ENCODE measurements around the gene FUT8.

DNA sequence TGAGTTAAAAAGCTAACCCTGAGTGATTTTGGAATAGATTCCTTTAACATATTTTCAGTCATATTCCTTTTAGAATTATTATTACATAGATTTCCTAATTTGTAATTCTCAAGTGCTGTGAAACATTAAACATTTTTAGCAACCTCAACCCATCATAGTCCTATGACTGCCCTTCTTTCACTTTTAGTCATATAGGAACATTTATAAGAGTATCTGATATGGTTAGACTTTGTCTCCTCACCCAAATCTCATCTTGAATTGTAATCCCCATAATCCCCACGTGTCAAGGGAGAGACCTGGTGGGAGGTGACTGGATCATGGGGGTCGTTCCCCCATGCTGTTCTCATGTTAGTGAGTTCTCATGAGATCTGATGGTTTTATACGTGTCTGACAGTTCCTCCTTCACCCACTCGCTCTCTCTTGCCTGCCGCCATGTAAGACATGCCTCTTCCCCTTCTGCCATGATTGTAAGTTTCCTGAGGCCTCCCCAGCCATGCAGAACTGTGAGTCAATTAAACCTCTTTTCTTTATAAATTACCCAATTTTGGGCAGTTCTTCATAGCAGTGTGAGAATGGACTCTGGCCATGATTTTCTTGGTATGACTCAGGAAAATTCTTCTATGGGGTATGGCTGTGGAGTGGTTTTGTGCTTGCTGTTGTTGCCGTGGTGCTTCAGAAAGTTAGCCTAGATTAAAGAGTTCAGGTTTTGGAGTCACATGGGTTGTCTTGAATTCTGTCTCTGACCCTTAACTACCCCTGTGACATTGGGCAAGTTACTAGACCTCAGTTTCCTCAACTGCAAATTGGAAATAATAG is 83.9 kb downstream of the FUT8 start:
- TF ChIP-seq POLR2A (IDR thresholded peaks at IDR 0.05; ENCODE audit: borderline replicate concordance, extremely low read depth, insufficient read depth, insufficient read length) (no peak), POLR2AphosphoS5 (IDR thresholded peaks at IDR 0.05; ENCODE audit: low read depth, low read length) (no peak), YY1 (IDR thresholded peaks at IDR 0.05; ENCODE audit: extremely low read depth, insufficient replicate concordance, low read depth, low read length) (no peak), EZH2 (IDR thresholded peaks at IDR 0.05) (no peak), SP1 (IDR thresholded peaks at IDR 0.05; ENCODE audit: low read depth) (no peak), RAD21 (IDR thresholded peaks at IDR 0.05; ENCODE audit: low read depth) (no peak)
- TF ChIP-seq, protein P1, sequence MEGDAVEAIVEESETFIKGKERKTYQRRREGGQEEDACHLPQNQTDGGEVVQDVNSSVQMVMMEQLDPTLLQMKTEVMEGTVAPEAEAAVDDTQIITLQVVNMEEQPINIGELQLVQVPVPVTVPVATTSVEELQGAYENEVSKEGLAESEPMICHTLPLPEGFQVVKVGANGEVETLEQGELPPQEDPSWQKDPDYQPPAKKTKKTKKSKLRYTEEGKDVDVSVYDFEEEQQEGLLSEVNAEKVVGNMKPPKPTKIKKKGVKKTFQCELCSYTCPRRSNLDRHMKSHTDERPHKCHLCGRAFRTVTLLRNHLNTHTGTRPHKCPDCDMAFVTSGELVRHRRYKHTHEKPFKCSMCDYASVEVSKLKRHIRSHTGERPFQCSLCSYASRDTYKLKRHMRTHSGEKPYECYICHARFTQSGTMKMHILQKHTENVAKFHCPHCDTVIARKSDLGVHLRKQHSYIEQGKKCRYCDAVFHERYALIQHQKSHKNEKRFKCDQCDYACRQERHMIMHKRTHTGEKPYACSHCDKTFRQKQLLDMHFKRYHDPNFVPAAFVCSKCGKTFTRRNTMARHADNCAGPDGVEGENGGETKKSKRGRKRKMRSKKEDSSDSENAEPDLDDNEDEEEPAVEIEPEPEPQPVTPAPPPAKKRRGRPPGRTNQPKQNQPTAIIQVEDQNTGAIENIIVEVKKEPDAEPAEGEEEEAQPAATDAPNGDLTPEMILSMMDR (IDR thresholded peaks at IDR 0.05 in 2 of 3, conservative IDR thresholded peaks at IDR 0.05 in 1 of 3; ENCODE audit: borderline replicate concordance in 1 of 3, insufficient read depth in 1 of 3, low read depth in 2 of 3, low read length in 2 of 3), result no peak
- TF ChIP-seq, protein P2, sequence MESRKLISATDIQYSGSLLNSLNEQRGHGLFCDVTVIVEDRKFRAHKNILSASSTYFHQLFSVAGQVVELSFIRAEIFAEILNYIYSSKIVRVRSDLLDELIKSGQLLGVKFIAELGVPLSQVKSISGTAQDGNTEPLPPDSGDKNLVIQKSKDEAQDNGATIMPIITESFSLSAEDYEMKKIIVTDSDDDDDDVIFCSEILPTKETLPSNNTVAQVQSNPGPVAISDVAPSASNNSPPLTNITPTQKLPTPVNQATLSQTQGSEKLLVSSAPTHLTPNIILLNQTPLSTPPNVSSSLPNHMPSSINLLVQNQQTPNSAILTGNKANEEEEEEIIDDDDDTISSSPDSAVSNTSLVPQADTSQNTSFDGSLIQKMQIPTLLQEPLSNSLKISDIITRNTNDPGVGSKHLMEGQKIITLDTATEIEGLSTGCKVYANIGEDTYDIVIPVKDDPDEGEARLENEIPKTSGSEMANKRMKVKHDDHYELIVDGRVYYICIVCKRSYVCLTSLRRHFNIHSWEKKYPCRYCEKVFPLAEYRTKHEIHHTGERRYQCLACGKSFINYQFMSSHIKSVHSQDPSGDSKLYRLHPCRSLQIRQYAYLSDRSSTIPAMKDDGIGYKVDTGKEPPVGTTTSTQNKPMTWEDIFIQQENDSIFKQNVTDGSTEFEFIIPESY (IDR thresholded peaks at IDR 0.05; ENCODE audit: extremely low read depth, insufficient replicate concordance, low read length), result no peak
- TF ChIP-seq, protein P3, sequence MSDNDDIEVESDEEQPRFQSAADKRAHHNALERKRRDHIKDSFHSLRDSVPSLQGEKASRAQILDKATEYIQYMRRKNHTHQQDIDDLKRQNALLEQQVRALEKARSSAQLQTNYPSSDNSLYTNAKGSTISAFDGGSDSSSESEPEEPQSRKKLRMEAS (IDR thresholded peaks at IDR 0.05), result no peak

Measured in HCT116 (cell line).